Measurements from ENCODE around the gene ITGA11.

Gene ITGA11

GRCh38 chr15:68415501-68416157 lies 16.3 kb downstream of the ITGA11 start:
- no peaks in the 10 kb centered on the region for H3K27me3 Mint-ChIP-seq (ENCODE audit: low read depth)

GRCh38 chr15:68415061-68415460 lies 16.9 kb downstream of the ITGA11 start:
- H3K27me3 Mint-ChIP-seq (ENCODE audit: low read depth): no peaks in the 10 kb centered on the region
- H3K9me3 Mint-ChIP-seq: no peaks in the 10 kb centered on the region
- no peak overlapping the region for H3K4me3 Mint-ChIP-seq
- H3K27ac Mint-ChIP-seq: no peak overlapping the region
- no peaks in the 10 kb centered on the region for H3K4me1 Mint-ChIP-seq (ENCODE audit: low read depth)
- no peaks in the 10 kb centered on the region for H3K36me3 Mint-ChIP-seq (ENCODE audit: low read depth)

More at GRCh38 chr15:68415501-68416157, 16.3 kb downstream of the ITGA11 start:
- H3K9me3 Mint-ChIP-seq: no peaks in the 10 kb centered on the region
- H3K27ac Mint-ChIP-seq: no peak overlapping the region
- H3K4me3 Mint-ChIP-seq: no peak overlapping the region
- H3K4me1 Mint-ChIP-seq (ENCODE audit: low read depth): no peaks in the 10 kb centered on the region
- H3K36me3 Mint-ChIP-seq (ENCODE audit: low read depth): no peaks in the 10 kb centered on the region

- Mint-ChIP-seq H3K4me3 (no peak overlapping the region), H3K36me3 (ENCODE audit: low read depth) (no peaks in the 10 kb centered on the region), H3K9me3 (no peaks in the 10 kb centered on the region), H3K4me1 (ENCODE audit: low read depth) (no peaks in the 10 kb centered on the region), H3K27ac (no peak overlapping the region), H3K27me3 (ENCODE audit: low read depth) (no peaks in the 10 kb centered on the region)
Measured at GRCh38 chr15:68414591-68414990, 17.4 kb downstream of the ITGA11 start.

- Mint-ChIP-seq H3K27ac (no peak overlapping the region), H3K27me3 (ENCODE audit: low read depth) (peaks cover 1% of the 10 kb centered on the region), H3K4me1 (ENCODE audit: low read depth) (no peaks in the 10 kb centered on the region), H3K36me3 (ENCODE audit: low read depth) (no peaks in the 10 kb centered on the region), H3K9me3 (no peaks in the 10 kb centered on the region), H3K4me3 (no peak overlapping the region)
Measured at GRCh38 chr15:68414206-68414555, 17.8 kb downstream of the ITGA11 start.

GRCh38 chr15:68413363-68414205 lies 18.4 kb downstream of the ITGA11 start:
- Mint-ChIP-seq H3K27ac (no peak overlapping the region), H3K4me3 (no peak overlapping the region), H3K4me1 (ENCODE audit: low read depth) (no peaks in the 10 kb centered on the region), H3K27me3 (ENCODE audit: low read depth) (peaks cover 4% of the 10 kb centered on the region), H3K9me3 (no peaks in the 10 kb centered on the region), H3K36me3 (ENCODE audit: low read depth) (no peaks in the 10 kb centered on the region)

- Mint-ChIP-seq H3K9me3 (no peaks in the 10 kb centered on the region), H3K4me1 (ENCODE audit: low read depth) (no peaks in the 10 kb centered on the region), H3K4me3 (no peak overlapping the region), H3K27ac (no peak overlapping the region), H3K36me3 (ENCODE audit: low read depth) (no peaks in the 10 kb centered on the region), H3K27me3 (ENCODE audit: low read depth) (peaks cover 10% of the 10 kb centered on the region)
Measured at GRCh38 chr15:68412218-68412617, 19.7 kb downstream of the ITGA11 start.

- no peaks in the 10 kb centered on the region for H3K36me3 Mint-ChIP-seq (ENCODE audit: low read depth)
- H3K27ac Mint-ChIP-seq: no peak overlapping the region
- peaks cover 10% of the 10 kb centered on the region for H3K27me3 Mint-ChIP-seq (ENCODE audit: low read depth)
- H3K4me3 Mint-ChIP-seq: no peak overlapping the region
- H3K9me3 Mint-ChIP-seq: no peaks in the 10 kb centered on the region
- no peaks in the 10 kb centered on the region for H3K4me1 Mint-ChIP-seq (ENCODE audit: low read depth)
Measured at GRCh38 chr15:68411735-68412134, 20.2 kb downstream of the ITGA11 start.

- Mint-ChIP-seq H3K27ac (no peak overlapping the region), H3K4me1 (ENCODE audit: low read depth) (no peaks in the 10 kb centered on the region), H3K4me3 (no peak overlapping the region), H3K9me3 (no peaks in the 10 kb centered on the region), H3K36me3 (ENCODE audit: low read depth) (no peaks in the 10 kb centered on the region), H3K27me3 (ENCODE audit: low read depth) (peaks cover 10% of the 10 kb centered on the region)
Measured at GRCh38 chr15:68411343-68411675, 20.7 kb downstream of the ITGA11 start.

- no peak overlapping the region for H3K27ac Mint-ChIP-seq
- H3K9me3 Mint-ChIP-seq: no peaks in the 10 kb centered on the region
- peaks cover 10% of the 10 kb centered on the region for H3K27me3 Mint-ChIP-seq (ENCODE audit: low read depth)
- H3K4me1 Mint-ChIP-seq (ENCODE audit: low read depth): no peaks in the 10 kb centered on the region
- H3K36me3 Mint-ChIP-seq (ENCODE audit: low read depth): no peaks in the 10 kb centered on the region
- H3K4me3 Mint-ChIP-seq: no peak overlapping the region
Measured at GRCh38 chr15:68410466-68411342, 21.3 kb downstream of the ITGA11 start.

GRCh38 chr15:68409736-68410370 lies 22.1 kb downstream of the ITGA11 start:
- no peak overlapping the region for H3K4me3 Mint-ChIP-seq
- peaks cover 10% of the 10 kb centered on the region for H3K27me3 Mint-ChIP-seq (ENCODE audit: low read depth)
- H3K27ac Mint-ChIP-seq: no peak overlapping the region
- no peaks in the 10 kb centered on the region for H3K4me1 Mint-ChIP-seq (ENCODE audit: low read depth)
- no peaks in the 10 kb centered on the region for H3K36me3 Mint-ChIP-seq (ENCODE audit: low read depth)
- no peaks in the 10 kb centered on the region for H3K9me3 Mint-ChIP-seq

- Mint-ChIP-seq H3K9me3 (no peaks in the 10 kb centered on the region), H3K4me1 (ENCODE audit: low read depth) (no peaks in the 10 kb centered on the region), H3K4me3 (no peak overlapping the region), H3K27me3 (ENCODE audit: low read depth) (peaks cover 10% of the 10 kb centered on the region), H3K27ac (no peak overlapping the region), H3K36me3 (ENCODE audit: low read depth) (no peaks in the 10 kb centered on the region)
Measured at GRCh38 chr15:68408971-68409370, 23.0 kb downstream of the ITGA11 start.

GRCh38 chr15:68407886-68408881 lies 23.8 kb downstream of the ITGA11 start:
- no peaks in the 10 kb centered on the region for H3K4me1 Mint-ChIP-seq (ENCODE audit: low read depth)
- H3K27ac Mint-ChIP-seq: no peak overlapping the region
- no peaks in the 10 kb centered on the region for H3K9me3 Mint-ChIP-seq
- H3K36me3 Mint-ChIP-seq (ENCODE audit: low read depth): no peaks in the 10 kb centered on the region
- peaks cover 10% of the 10 kb centered on the region for H3K27me3 Mint-ChIP-seq (ENCODE audit: low read depth)
- H3K4me3 Mint-ChIP-seq: no peak overlapping the region

GRCh38 chr15:68407141-68407885 lies 24.6 kb downstream of the ITGA11 start:
- Mint-ChIP-seq H3K27me3 (ENCODE audit: low read depth) (peaks cover 10% of the 10 kb centered on the region), H3K27ac (no peak overlapping the region), H3K4me3 (no peak overlapping the region), H3K36me3 (ENCODE audit: low read depth) (no peaks in the 10 kb centered on the region), H3K4me1 (ENCODE audit: low read depth) (no peaks in the 10 kb centered on the region), H3K9me3 (no peaks in the 10 kb centered on the region)
